ENCODE data around the gene SHISAL1. TPM values are rescaled to one million over a fixed set of nuclear protein-coding genes. Genes with fewer than 3 reads are reported as not detected.
A peak's percentile ranks its signal among the peaks of the same experiment; 100 is the strongest.

SHISAL1 gene
- total RNA-seq, 2 donors from 2014 or later = not detected

- ATAC-seq = no peak
- Mint-ChIP-seq H3K36me3 (no peaks in the 10 kb centered on the region), H3K27ac (no peak overlapping the region), H3K9me3 (no peaks in the 10 kb centered on the region)
- DNase-seq (ENCODE audit: low spot score in 2 of 2) = no peak
Observed at GRCh38 chr22:44278243-44279068, 34.3 kb downstream of the SHISAL1 start.

DNA sequence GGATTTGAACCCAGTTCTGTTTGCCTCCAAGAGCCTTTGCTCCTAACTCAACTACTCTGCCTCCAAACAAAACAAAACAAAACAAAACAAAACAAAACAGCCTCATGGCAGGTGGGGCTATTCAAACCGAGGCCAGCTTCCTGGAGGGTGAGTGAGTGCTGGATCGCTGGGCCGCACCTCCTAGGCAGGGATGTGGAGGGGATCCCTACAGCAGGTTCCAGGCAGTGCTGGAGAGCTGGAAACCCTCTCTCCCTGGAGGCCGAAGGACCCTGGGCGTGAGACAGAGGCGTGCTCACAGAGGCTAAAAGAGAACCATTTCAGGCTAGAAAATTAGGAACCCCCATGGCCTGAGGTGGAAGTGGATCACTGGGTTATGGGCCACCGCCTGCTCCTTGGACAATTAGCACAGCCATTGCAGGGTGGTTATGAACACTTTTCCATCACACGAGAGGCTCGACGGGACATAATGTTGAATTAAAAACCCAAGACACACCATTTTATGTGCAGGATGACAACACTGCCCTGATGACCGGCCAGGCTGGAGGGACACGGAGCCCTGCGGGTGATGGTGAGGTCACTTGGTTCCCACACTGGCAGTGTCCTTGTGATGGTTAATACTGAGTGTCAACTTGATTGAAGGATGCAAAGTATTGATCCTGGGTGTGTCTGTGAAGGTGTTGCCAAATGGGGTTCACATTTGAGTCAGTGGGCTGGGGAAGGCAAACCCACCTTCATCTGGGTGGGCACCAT lies 35.2 kb downstream of the SHISAL1 start:
- H3K9me3 Mint-ChIP-seq = no peaks in the 10 kb centered on the region
- no peaks in the 10 kb centered on the region for H3K36me3 Mint-ChIP-seq
- H3K27ac Mint-ChIP-seq = peak overlapping the region in 1 of 2 donors; percentile 66
- no peak for ATAC-seq
- no peak for DNase-seq (ENCODE audit: low spot score in 2 of 2)

GRCh38 chr22:44276706-44277356 lies 35.9 kb downstream of the SHISAL1 start:
- no peaks in the 10 kb centered on the region for H3K36me3 Mint-ChIP-seq
- no peak for ATAC-seq
- H3K9me3 Mint-ChIP-seq = no peaks in the 10 kb centered on the region
- DNase-seq (ENCODE audit: low spot score in 2 of 2) = no peak
- H3K27ac Mint-ChIP-seq = peak overlapping the region in 1 of 2 donors; percentile 66

DNA sequence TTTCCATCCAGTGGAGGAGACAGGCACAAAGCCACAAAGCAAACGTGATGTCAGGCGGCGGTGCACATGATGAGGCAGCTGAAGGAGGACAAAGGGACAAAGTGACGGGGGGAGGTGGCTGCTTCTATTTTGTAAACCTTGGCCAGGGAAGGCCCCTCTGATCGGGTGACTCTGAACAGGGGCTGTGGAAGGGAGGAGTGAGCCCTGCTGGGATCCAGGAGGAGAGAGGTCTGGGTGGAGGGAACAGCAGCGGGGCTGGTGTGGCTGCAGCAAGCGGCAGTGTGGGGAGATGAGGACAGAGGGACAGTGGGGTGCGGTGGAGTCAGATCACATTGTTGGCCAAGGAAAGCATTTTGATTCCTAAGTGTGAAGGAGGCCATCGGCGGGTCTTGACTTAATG lies 36.7 kb downstream of the SHISAL1 start:
- H3K36me3 Mint-ChIP-seq = no peaks in the 10 kb centered on the region
- ATAC-seq = no peak
- H3K27ac Mint-ChIP-seq = no peak overlapping the region
- no peak for DNase-seq (ENCODE audit: low spot score in 2 of 2)
- H3K9me3 Mint-ChIP-seq = no peaks in the 10 kb centered on the region

DNA sequence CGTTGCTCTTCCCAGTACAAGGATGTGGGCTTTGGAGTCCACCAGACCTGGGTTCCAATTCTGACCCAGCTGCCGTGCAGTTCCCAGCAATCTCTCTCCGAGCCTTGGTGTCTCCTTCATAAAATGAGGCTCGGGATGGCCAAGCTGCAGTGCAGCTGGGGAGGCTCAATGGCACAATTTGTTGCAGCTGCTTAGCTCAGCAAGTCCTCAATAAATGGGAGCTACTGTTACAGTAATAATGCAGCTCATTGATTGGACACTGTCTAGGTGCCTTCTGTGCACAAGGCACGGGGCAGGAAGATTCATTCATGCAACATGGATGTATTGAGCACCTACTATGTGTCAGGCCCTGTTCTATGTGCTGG lies 37.1 kb downstream of the SHISAL1 start:
- ATAC-seq = no peak
- Mint-ChIP-seq H3K36me3 (no peaks in the 10 kb centered on the region), H3K9me3 (no peaks in the 10 kb centered on the region), H3K27ac (no peak overlapping the region)
- no peak for DNase-seq (ENCODE audit: low spot score in 2 of 2)

DNA sequence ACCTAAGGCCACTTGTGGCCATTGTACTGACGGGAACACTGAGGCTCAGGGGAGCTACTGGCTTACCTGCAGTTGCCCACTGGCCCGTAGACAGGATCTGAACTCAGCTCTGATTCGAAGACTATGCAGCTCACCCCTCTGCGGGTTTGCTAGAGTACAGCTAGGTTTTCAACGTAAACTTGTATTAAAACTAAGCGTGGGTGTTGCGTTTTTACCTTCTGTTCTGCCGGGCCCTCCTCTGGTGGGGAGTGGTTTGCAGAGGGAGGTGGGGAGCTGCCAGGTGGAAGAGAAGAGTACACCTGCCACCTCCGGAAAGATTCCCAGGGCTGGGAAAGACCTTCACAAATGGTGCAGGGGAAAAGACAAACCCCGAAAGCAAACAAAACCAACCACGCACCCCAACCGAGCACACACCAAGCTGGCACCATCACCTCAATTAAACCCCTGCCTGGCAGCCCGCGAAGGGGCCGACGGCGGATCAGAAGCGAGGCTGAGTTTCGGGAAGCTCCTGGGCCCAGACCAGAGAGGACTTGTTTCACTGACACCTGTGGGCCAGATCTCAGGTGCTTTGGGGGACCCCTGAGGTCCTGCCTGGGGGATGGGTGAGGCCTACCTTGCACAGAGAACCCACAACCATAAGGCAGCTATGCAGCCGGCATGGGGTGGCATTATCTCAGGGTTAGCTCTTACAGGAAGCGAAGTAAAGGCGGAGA lies 37.7 kb downstream of the SHISAL1 start:
- DNase-seq (ENCODE audit: low spot score in 2 of 2) = no peak
- Mint-ChIP-seq H3K9me3 (no peaks in the 10 kb centered on the region), H3K36me3 (no peaks in the 10 kb centered on the region), H3K27ac (no peak overlapping the region)
- ATAC-seq = no peak

- no peaks in the 10 kb centered on the region for H3K9me3 Mint-ChIP-seq
- H3K27ac Mint-ChIP-seq = no peak overlapping the region
- no peaks in the 10 kb centered on the region for H3K36me3 Mint-ChIP-seq
- no peak for ATAC-seq
- DNase-seq (ENCODE audit: low spot score in 2 of 2) = no peak
Observed at GRCh38 chr22:44273175-44273574, 39.6 kb downstream of the SHISAL1 start.

GRCh38 chr22:44272401-44272771 lies 40.4 kb downstream of the SHISAL1 start:
- DNase-seq (ENCODE audit: low spot score in 2 of 2) (no peak), ATAC-seq (no peak)
- Mint-ChIP-seq H3K27ac (no peak overlapping the region), H3K36me3 (no peaks in the 10 kb centered on the region), H3K9me3 (no peaks in the 10 kb centered on the region)

- no peaks in the 10 kb centered on the region for H3K36me3 Mint-ChIP-seq
- DNase-seq (ENCODE audit: low spot score in 2 of 2) (no peak), ATAC-seq (no peak)
- H3K27ac Mint-ChIP-seq = no peak overlapping the region
- H3K9me3 Mint-ChIP-seq = no peaks in the 10 kb centered on the region
Observed at GRCh38 chr22:44271732-44272400, 40.9 kb downstream of the SHISAL1 start.

- ATAC-seq (no peak), DNase-seq (ENCODE audit: low spot score in 2 of 2) (no peak)
- Mint-ChIP-seq H3K27ac (peak overlapping the region in 1 of 2 donors; percentile 50), H3K36me3 (no peaks in the 10 kb centered on the region), H3K9me3 (no peaks in the 10 kb centered on the region)
Observed at GRCh38 chr22:44271010-44271500, 41.7 kb downstream of the SHISAL1 start.

DNA sequence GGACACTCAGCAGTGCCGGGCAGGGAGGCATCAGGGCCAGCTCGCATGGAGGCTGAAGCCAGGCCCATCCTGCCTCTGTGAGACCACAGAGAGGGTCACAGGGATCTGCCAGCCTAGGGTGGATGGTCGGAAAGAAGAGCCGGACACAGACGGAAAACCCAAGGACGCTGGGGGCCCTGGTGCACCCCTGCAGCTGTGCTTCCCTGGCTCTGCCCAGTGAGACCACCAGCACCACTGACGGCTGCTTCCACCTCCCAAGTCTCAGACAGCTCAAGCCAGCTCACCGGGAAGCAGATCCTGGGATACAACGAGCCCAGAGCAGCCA lies 42.2 kb downstream of the SHISAL1 start:
- no peak for ATAC-seq
- no peak for DNase-seq (ENCODE audit: low spot score in 2 of 2)
- H3K27ac Mint-ChIP-seq = no peak overlapping the region
- no peaks in the 10 kb centered on the region for H3K36me3 Mint-ChIP-seq
- no peaks in the 10 kb centered on the region for H3K9me3 Mint-ChIP-seq

DNA sequence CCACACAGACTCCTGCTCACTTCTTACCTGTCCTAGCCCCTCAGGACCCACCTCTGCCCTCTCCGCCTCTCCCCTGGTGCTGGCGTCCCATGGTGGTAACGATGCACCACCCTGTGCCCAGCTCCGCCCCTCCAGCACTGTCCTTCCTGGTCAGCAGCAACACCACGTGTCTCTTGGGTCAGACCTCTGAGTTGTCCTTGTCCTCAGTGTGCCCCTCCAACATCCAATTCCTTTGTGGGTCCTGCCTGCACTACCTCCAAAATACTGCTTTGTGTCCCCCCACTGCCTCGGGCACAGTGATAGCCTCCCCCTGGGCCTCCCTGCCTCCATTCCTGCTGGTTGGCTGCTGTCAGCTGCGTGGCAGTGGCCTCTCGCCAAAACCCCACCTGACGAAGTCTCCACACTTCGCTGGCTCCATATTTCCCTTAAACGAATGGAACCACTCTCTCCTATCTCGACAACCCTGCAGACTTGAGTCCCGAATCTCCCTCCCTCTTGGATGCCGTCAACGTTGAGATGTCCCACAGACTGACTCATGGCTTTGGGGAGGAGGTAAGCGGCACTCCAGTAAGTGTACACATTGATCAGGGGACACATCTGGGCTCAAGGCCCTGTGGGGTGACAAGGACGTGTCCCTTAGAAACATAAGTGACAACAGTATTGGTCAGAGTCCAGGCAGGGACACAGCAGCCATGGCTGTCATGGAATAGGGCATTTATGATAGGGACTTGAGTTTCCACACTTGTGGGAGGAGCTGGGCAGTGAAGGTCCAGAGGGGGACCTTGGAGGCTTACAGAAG lies 42.8 kb downstream of the SHISAL1 start:
- Mint-ChIP-seq H3K9me3 (no peaks in the 10 kb centered on the region), H3K36me3 (no peaks in the 10 kb centered on the region), H3K27ac (peak overlapping the region in 1 of 2 donors; percentile 66)
- no peak for ATAC-seq
- DNase-seq (ENCODE audit: low spot score in 2 of 2) = no peak

DNA sequence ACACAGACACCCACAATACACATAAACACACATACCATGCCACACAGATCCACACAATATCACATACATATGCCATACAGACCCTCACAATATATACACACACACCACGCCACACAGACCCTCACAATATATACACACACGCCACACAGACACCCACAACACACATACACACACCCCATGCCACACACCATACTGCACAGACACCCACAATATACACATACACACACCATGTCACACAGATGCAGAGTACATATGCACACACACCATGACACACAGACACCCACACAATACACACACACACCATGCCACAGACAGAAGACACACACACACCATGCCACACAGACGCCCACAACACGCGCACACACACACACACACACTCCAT lies 43.6 kb downstream of the SHISAL1 start:
- ATAC-seq (no peak), DNase-seq (ENCODE audit: low spot score in 2 of 2) (no peak)
- no peaks in the 10 kb centered on the region for H3K9me3 Mint-ChIP-seq
- no peak overlapping the region for H3K27ac Mint-ChIP-seq
- H3K36me3 Mint-ChIP-seq = no peaks in the 10 kb centered on the region

DNA sequence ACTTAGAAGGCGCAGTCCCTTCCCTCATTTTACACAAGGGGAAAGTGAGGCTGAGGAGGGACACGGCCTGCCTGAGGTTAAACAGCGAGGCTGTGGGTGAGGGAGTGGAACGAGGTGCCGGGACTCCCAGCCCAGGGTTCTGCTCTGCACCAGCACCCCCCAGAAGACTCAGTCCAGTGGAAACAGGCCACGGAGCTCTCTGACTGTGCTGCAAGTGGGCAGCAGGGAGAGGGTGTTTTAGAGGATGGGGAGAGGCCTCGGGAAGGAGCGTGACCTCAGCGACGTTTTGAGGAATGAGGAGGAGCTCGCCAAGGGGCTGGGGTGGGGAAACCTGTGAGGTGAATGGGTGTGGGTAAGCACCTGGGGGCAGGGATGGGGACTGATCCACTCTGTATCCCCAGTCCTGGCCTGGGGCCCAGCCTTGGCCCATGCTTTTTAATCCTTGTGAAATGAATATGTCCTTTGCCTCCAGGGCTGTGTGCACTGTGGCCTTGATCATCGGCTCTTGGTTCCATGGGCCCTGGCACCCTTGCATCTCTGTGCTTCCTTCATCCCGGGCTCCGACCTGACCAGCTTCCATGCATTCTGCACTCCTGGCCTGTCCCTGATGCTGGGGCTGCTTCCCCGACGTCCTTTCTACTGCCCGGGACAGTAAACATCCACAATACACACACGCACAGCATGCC lies 44.2 kb downstream of the SHISAL1 start:
- H3K36me3 Mint-ChIP-seq = no peaks in the 10 kb centered on the region
- ATAC-seq = no peak
- H3K9me3 Mint-ChIP-seq = no peaks in the 10 kb centered on the region

GRCh38 chr22:44267856-44268255 lies 44.9 kb downstream of the SHISAL1 start:
- no peaks in the 10 kb centered on the region for H3K9me3 Mint-ChIP-seq

More for the DNA sequence above, 44.2 kb downstream of the SHISAL1 start:
- H3K27ac Mint-ChIP-seq = no peak overlapping the region
- DNase-seq (ENCODE audit: low spot score in 2 of 2) = no peak

More at GRCh38 chr22:44267856-44268255, 44.9 kb downstream of the SHISAL1 start:
- ATAC-seq = no peak
- Mint-ChIP-seq H3K36me3 (no peaks in the 10 kb centered on the region), H3K27ac (no peak overlapping the region)
- DNase-seq (ENCODE audit: low spot score in 2 of 2) = no peak

Measured in activated naive CD4-positive, alpha-beta T cell treated with anti-CD3 and anti-CD28 coated beads, Interleukin-2, amount 50 U/mL, for 72 hours (primary cell).